Fibroblast of mammary gland (primary cell): ENCODE measurements around the gene OR2S2.
"Not testable (repeated sequence)": the region's sequence is repeated elsewhere in the genome, so short reads cannot be mapped to it uniquely, and the experiment has no call there.

Source experiments
- DNase-seq: peaks from one replicate; pipeline ENCODE4 v3.0.0-alpha.2; 2010; ENCODE audit warnings: low read depth
- H3K4me3 ChIP-seq: 2 replicates; pipeline ENCODE4 v1.5.1; 2011; ENCODE audit warnings: low read depth, mild to moderate bottlenecking, low read length, moderate library complexity; ENCODE audit not compliant: control insufficient read depth
- TF ChIP-seq, protein P1 (sequence below): conservative IDR thresholded peaks from 2 replicates; pipeline ENCODE4 v1.5.1; 2011; ENCODE audit warnings: low read depth, low read length, inconsistent platforms; ENCODE audit not compliant: control insufficient read depth, insufficient read depth

OR2S2 gene

DNA sequence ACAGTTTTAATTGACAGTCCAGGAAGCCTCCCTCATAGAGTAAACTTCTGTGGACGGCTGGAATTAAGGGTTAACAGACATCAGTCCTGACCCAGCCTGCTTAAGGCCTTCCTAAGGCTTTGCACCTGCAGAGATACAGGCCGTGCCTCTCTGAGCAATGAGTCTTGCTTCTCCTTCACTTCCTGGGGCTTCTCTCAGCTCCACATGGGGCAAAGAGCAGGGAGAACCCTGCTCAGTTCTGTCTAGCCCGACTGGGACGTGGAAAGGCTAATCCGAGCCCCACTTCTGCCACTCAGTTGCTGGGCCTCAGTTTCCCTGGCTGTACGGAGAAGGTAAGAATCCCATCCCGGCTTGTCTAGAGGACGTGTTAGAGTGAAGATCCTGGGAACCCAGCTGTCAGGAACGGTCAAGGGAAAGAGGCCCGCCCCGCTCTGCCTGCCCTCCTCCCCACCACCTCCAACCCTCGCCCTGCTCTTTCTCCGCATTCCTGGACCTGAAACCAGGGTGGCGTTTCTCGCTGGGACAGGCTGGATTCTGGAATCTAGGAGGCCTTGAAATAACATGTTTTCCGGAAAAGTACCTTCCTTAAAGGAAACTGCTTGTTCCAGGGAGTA lies 42.2 kb downstream of the OR2S2 start:
- TF ChIP-seq, protein P1, sequence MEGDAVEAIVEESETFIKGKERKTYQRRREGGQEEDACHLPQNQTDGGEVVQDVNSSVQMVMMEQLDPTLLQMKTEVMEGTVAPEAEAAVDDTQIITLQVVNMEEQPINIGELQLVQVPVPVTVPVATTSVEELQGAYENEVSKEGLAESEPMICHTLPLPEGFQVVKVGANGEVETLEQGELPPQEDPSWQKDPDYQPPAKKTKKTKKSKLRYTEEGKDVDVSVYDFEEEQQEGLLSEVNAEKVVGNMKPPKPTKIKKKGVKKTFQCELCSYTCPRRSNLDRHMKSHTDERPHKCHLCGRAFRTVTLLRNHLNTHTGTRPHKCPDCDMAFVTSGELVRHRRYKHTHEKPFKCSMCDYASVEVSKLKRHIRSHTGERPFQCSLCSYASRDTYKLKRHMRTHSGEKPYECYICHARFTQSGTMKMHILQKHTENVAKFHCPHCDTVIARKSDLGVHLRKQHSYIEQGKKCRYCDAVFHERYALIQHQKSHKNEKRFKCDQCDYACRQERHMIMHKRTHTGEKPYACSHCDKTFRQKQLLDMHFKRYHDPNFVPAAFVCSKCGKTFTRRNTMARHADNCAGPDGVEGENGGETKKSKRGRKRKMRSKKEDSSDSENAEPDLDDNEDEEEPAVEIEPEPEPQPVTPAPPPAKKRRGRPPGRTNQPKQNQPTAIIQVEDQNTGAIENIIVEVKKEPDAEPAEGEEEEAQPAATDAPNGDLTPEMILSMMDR: no peak
- no peak for DNase-seq
- H3K4me3 ChIP-seq: no peak overlapping the region

DNA sequence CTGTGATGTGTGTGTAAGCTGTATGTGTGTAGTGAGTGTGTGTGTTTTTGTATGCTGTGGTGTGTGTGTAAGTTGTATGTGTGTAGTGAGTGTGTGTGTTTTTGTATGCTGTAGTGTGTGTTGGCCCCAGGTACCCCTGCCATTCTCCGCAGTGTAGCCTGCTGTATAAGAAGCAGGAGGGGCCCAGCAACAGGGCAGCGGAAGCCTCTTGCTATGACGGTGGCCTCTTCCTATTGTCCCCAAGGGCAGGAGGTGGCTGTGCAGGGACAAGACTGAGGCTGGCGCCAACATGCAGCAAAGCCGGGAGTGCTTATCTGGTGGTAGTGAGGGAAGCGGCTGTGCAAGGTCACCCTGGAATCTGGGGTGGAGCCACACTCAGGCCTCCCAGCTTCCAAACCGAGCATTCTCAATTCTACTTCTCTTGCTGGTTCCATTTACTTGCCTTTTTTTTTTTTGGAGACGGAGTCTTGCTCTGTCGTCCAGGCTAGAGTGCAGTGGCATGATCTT lies 43.6 kb downstream of the OR2S2 start:
- DNase-seq: peak; percentile 15
- TF ChIP-seq, protein P1: no peak
- H3K4me3 ChIP-seq: no peak overlapping the region

DNA sequence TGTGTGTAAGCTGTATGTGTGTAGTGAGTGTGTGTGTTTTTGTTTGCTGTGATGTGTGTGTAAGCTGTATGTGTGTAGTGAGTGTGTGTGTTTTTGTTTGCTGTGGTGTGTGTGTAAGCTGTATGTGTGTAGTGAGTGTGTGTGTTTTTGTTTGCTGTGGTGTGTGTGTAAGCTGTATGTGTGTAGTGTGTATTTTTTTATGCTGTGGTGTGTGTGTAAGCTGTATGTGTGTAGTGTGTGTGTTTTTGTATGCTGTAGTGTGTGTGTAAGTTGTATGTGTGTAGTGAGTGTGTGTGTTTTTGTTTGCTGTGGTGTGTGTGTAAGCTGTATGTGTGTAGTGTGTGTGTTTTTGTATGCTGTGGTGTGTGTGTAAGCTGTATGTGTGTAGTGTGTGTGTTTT lies 44.5 kb downstream of the OR2S2 start:
- H3K4me3 ChIP-seq, DNase-seq: not testable (repeated sequence)

DNA sequence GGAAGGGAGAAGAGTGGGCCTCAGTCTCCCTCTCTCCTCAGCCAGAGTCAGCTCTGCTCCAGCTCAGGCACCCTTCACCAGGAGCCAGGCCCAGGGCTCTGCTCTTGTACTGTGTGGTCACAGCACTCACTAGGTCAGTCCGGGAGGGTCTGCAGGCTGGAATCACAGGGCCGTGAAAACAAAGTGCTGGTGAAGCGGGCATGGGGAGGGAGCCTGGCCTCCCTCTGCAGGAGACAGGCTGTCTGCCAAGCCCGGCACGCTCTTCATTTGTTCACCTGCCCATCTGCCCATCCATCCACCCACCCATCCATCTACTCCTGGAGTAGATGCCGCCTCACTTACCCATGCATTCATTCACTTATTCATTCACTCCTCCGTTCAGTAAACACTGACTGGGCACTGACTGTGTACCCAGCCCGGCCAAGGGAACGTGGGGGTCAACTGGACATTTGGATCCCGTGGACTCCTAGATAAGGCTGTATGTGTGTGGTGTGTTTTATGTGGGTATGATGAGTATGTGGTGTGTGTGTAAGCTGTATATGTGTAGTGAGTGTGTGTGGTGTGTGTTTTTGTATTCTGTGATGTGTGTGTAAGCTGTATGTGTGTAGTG lies 45.1 kb downstream of the OR2S2 start:
- TF ChIP-seq, protein P1: no peak
- DNase-seq: no peak
- H3K4me3 ChIP-seq: no peak overlapping the region

DNA sequence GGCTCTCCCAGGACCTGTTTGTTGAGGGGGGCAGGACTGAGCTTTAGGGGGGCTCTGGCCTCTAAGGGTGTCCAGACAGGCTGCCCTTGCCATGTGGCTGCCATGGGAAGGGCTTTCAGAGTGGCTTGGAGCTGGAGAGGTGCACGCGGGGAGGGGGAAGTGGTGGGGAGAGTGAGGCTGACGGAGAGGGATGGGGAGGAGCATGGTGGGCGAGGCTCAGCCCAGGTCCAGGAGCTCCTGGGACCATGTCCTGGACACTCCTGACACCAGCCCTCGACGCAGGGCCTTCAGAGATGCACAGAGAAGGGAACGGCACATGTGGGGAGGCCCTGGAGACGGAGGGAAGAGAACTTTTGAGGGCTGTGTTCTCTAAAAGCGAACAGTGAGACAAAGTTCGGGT lies 46.3 kb downstream of the OR2S2 start:
- TF ChIP-seq, protein P1: no peak
- no peak overlapping the region for H3K4me3 ChIP-seq
- DNase-seq: no peak

DNA sequence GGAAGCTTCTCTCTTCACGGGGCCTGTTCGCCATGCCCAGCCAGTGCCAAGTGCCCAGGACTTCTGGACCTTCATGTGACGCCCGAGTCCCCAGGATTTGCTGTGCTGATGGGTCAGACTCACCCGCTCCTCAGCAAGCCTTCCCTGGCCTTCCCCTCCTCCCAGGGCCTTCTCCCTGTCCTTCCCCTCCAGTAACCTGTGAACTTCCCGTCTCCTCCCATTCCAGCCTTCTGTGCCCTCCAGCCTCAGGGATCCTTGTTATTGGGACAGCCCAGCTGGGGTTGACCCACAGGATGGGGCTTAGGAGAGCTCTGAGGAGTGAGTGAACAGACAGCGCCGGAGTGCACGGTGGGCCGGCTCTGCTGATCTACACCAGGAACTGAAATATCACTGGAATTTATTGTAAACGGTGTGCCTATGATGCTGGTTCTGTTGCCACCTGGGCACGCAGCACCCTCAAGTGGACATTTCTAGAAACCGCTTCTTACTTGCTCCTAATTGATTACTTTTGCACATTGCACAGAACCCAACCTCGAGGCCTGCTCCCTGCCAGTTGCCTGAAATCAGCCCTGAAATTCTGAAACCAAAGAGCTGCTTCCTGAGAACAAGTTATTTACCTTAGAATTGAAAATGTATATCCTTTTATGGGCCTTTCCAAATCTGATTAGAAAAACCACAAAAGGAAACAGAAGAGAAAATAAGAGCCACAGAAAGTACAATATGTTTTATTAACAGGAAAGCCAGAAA lies 47.2 kb downstream of the OR2S2 start:
- H3K4me3 ChIP-seq: no peak overlapping the region
- TF ChIP-seq, protein P1: peak; percentile 73
- DNase-seq: peak; percentile 80

DNA sequence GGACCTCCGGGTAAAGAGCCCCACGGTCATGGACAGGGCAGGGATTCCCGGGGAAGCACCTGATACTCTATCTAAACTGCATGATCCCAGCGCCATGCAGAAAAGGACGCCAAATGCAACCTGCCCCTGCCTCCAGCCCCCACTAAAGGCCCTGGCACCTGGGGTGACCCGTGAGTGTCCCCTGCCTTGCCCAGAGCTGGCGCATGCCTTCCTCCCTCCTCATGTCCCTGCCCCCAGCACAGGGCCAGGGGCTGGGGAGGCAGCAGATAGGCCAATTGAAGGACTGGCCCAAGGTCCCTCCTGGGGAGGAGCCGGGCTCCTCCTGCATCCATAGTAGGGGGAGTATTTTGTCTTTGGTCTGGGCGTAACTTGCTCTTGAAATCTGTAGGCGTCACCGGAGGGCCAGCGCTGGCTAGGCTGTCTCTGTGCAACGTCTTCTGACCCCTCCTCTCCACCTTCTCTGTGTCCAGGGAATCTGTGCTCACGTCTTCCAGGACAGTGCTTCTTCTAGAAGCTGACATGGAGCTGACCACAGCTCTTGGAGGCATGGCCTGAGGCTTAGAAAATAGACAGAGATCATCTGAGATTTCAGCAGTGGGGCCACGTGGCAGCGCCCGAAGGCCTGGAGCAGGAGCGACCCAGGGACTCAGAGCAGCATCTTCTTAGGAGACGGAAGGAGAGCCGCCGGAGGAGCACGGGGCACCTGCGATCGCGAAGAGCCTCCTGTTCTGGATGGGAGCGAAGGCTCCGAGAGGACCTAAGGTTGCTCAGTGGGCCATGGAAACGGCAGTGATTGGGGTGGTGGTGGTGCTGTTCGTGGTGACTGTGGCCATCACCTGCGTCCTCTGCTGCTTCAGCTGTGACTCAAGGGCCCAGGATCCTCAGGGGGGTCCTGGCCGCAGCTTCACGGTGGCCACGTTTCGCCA lies 48.0 kb downstream of the OR2S2 start:
- TF ChIP-seq, protein P1: no peak
- DNase-seq: peak; percentile 30
- no peak overlapping the region for H3K4me3 ChIP-seq
